GM12878 (cell line): ENCODE data around the gene KIAA1217. TPM values are rescaled to one million over a fixed set of nuclear protein-coding genes. Genes with fewer than 3 reads are reported as not detected.

Experiments used
- ATAC-seq: fragments of 200-7000 bp; cut with Tn5 transposase; 3 replicates; pipeline ENCODE4 v1.9.1; 2020; ENCODE audit warnings: mild to moderate bottlenecking, moderate library complexity
- BruUV-seq: library from RNA; stranded (reverse); fragments of 400-500 nt; replicated peaks from 2 replicates; lab custom pipeline; 2021; lab: Mats Ljungman, UMichigan
- CTCF ChIA-PET: fragments of 300-600 bp; sonication (Branson Sonifier 250); formaldehyde crosslinking; extraction: SDS; loops from one replicate; lab custom pipeline; 2021; ENCODE audit warnings: inconsistent platforms; lab: Yijun Ruan, JAX
- POLR2A ChIA-PET: fragments of 350-600 bp; formaldehyde crosslinking; extraction: SDS; loops from one replicate; lab custom pipeline; 2021; ENCODE audit warnings: inconsistent platforms; lab: Charles Lee
- RAD21 ChIA-PET: fragments of 300-600 bp; sonication (Branson Sonifier 250); formaldehyde crosslinking; loops from one replicate; lab custom pipeline; 2023; ENCODE audit warnings: antibody characterized with exemption; ENCODE audit not compliant: unreplicated experiment; lab: Charles Lee
- SMC1A ChIA-PET: fragments of 300-600 bp; sonication (Branson Sonifier 250); formaldehyde crosslinking; loops from one replicate; lab custom pipeline; 2023; ENCODE audit not compliant: unreplicated experiment, uncharacterized antibody; lab: Charles Lee
- DNase-seq: peaks from one replicate; pipeline ENCODE4 v3.0.0-alpha.2; 2011; ENCODE audit warnings: low read depth, low spot score
- FAIRE-seq: peaks from 3 replicates; lab custom pipeline; 2011; peaks lifted over from hg19 to GRCh38; lab: Jason Lieb, UNC
- H2AFZ ChIP-seq: 2 replicates; pipeline ENCODE4 v1.6.0; 2011; ENCODE audit warnings: low read depth, low read length, control low read depth; ENCODE audit not compliant: control insufficient read depth
- H3K27ac ChIP-seq: 2 replicates; pipeline ENCODE4 v1.5.1; 2011; ENCODE audit warnings: control low read depth; ENCODE audit not compliant: control insufficient read depth, insufficient read depth
- H3K27me3 ChIP-seq, 2 experiments: replicated peaks in 1 of 2; 2 replicates each; pipeline versions ENCODE4 v1.6.0 to v1.6.1; 2011; ENCODE audit warnings: low read length in 1 of 2; ENCODE audit not compliant: control insufficient read depth in 2 of 2, insufficient read depth in 2 of 2
- H3K36me3 ChIP-seq, 2 experiments: 2 replicates each; pipeline ENCODE4 v1.5.1; 2011; ENCODE audit warnings: low read length in 1 of 2; ENCODE audit not compliant: control insufficient read depth in 2 of 2, insufficient read depth in 2 of 2
- H3K4me1 ChIP-seq: 2 replicates; pipeline ENCODE4 v1.6.1; 2011; ENCODE audit warnings: mild to moderate bottlenecking, low read length, moderate library complexity, mixed read lengths; ENCODE audit not compliant: control insufficient read depth, insufficient read depth
- H3K4me2 ChIP-seq: 2 replicates; pipeline ENCODE4 v1.6.0; 2011; ENCODE audit warnings: control low read depth; ENCODE audit not compliant: control insufficient read depth, insufficient read depth
- H3K4me3 ChIP-seq: fragments of 200-600 bp; sonication (generic); 2 replicates; pipeline ENCODE4 v1.5.1; 2016
- H3K79me2 ChIP-seq: 2 replicates; pipeline ENCODE4 v1.6.0; 2011; ENCODE audit warnings: low read length; ENCODE audit not compliant: control insufficient read depth, insufficient read depth
- H3K9ac ChIP-seq: 2 replicates; pipeline ENCODE4 v1.8.0; 2011; ENCODE audit warnings: low read length, control low read depth, mixed read lengths; ENCODE audit not compliant: control insufficient read depth, insufficient read depth
- H3K9me3 ChIP-seq: replicated peaks from 3 replicates; pipeline ENCODE4 v1.5.1; 2011; ENCODE audit warnings: mild to moderate bottlenecking, low read length; ENCODE audit not compliant: control insufficient read depth, insufficient read depth
- H4K20me1 ChIP-seq: 2 replicates; pipeline ENCODE4 v1.6.0; 2011; ENCODE audit not compliant: control insufficient read depth, insufficient read depth
- HSF1 ChIP-seq: fragments of 150-350 bp; IDR thresholded peaks from 2 replicates; pipeline ENCODE4 v1.6.1; 2014; ENCODE audit warnings: mild to moderate bottlenecking, low read depth, low read length
- IRF5 ChIP-seq: fragments of 450-650 bp; IDR thresholded peaks from 2 replicates; pipeline ENCODE4 v1.6.1; 2017; ENCODE audit warnings: borderline replicate concordance
- RBBP5 ChIP-seq: fragments of 200-600 bp; sonication (generic); conservative IDR thresholded peaks from 2 replicates; pipeline ENCODE4 v1.6.1; 2016
- ZNF217 ChIP-seq: fragments of 450-650 bp; IDR thresholded peaks from 2 replicates; pipeline ENCODE4 v1.6.1; 2017; ENCODE audit warnings: antibody characterized with exemption, mild to moderate bottlenecking
- WGBS: methylation state at CpG from one replicate; pipeline ENCODE4 v1.1.6; 2016; ENCODE audit warnings: low lambda C conversion rate; ENCODE audit not compliant: insufficient replicate concordance, insufficient coverage; ENCODE audit errors: missing lambda C conversion rate; 5-methylcytosine and 5-hydroxymethylcytosine counted together
- in situ Hi-C: fragments of 300-500 bp; cut with MboI; formaldehyde crosslinking; loops from 9 replicates; pipeline ENCODE4 v1.14.3; 2018; ENCODE audit warnings: mixed read lengths
- intact Hi-C: fragments of 100-400 bp; cut with micrococcal nuclease; formaldehyde crosslinking; loops from one replicate; pipeline ENCODE4 v1.14.2; 2022; ENCODE audit not compliant: unreplicated experiment
- polyA plus RNA-seq, 11 experiments: library from polyadenylated mRNA; depleted of rRNA in 4 of 11; unstranded in 6 of 11; stranded (reverse) in 5 of 11; fragments of >200 nt; fragmentation: Nextera tagmentation in 4 of 11; fragmentation: Illumina TruSeq in 1 of 11; extraction: Ambion mirVana in 4 of 11; extraction: Trizol in 1 of 11; gene quantifications; 1 replicate in 1 of 11; 2 replicates in 10 of 11; pipeline versions ENCODE4 v1.2.1 to v1.2.3, GENCODE V29; 2011 to 2016; ENCODE audit warnings: inconsistent platforms in 2 of 11, missing spikeins in 2 of 11, low read depth in 1 of 11
- total RNA-seq, 4 experiments: library from RNA; depleted of rRNA in 3 of 4; stranded (reverse); fragments of >200 nt in 3 of 4; fragmentation: Illumina TruSeq in 1 of 4; extraction: Trizol in 1 of 4; gene quantifications; 2 replicates each; pipeline versions ENCODE4 v1.2.1 to v1.2.3, GENCODE V29; 2013 to 2021

KIAA1217 gene
- total and polyA plus RNA-seq, 10 of the 15 experiments (the other 5 are each of a cell fraction or from before 2014, with no cell fraction given): 0.57 to 3.8 (median 2.1) TPM

GRCh38 chr10:24162206-24162985, 46.5 kb upstream of the KIAA1217 start:
- BruUV-seq: no TSS peak
- no peak overlapping the region for H3K4me2 ChIP-seq
- FAIRE-seq (no peak), ATAC-seq (no peak), DNase-seq (no peak)
- ChIA-PET POLR2A (no interaction called here), CTCF (no interaction called here), RAD21 (no interaction called here), SMC1A (interaction anchor here (0.8 kb wide), 1 partner anchor 14 kb away, joined by 3 read pairs; no protein-coding TSS in a partner anchor)
- TF ChIP-seq IRF5 (no peak), RBBP5 (no peak), HSF1 (no peak), ZNF217 (no peak)
- no peak overlapping the region for H3K27ac ChIP-seq
- no peaks in the 10 kb centered on the region for H3K9me3 ChIP-seq
- intact Hi-C loops (no loop called here), in situ Hi-C loops (no loop called here)
- no peak overlapping the region for H3K9ac ChIP-seq
- 26% methylated on average over 4 of the region's 4 CpGs for WGBS
- H2AFZ ChIP-seq: no peak overlapping the region
- H3K36me3 ChIP-seq: no peaks in the 10 kb centered on the region
- no peaks in the 10 kb centered on the region for H4K20me1 ChIP-seq
- no peaks in the 10 kb centered on the region for H3K4me1 ChIP-seq
- H3K27me3 ChIP-seq: no peaks in the 10 kb centered on the region
- H3K79me2 ChIP-seq: no peaks in the 10 kb centered on the region
- H3K4me3 ChIP-seq: no peak overlapping the region
